GM21619 (cell line): ENCODE results near the gene UBD.

Source experiments
- ATAC-seq: cut with Tn5 transposase; IDR thresholded peaks from one replicate; pipeline ENCODE4 v1.9.1; 2021; ENCODE audit not compliant: unreplicated experiment

Gene UBD

GRCh38 chr6:29524044-29524443 lies 35.5 kb downstream of the UBD start:
- no peak for ATAC-seq

DNA sequence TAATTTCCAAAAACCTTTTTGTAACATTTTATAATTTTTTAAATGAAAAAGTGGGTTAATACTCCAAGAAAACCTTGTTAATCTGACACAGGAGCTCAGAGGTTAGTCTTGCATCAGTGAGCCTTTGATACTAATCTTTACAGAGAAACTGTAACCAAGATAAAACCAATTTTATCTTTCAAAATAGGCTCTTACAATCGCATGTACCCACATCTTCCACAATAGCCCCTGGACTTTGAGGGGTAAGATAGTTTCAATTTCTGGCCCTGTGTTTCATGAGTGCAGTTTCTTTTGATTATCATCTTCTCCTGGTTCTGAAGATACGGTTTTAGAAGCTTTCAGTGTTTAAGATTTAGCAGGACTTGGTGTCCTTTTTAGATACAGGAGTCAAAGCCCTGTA lies 37.3 kb downstream of the UBD start:
- no peak for ATAC-seq

DNA sequence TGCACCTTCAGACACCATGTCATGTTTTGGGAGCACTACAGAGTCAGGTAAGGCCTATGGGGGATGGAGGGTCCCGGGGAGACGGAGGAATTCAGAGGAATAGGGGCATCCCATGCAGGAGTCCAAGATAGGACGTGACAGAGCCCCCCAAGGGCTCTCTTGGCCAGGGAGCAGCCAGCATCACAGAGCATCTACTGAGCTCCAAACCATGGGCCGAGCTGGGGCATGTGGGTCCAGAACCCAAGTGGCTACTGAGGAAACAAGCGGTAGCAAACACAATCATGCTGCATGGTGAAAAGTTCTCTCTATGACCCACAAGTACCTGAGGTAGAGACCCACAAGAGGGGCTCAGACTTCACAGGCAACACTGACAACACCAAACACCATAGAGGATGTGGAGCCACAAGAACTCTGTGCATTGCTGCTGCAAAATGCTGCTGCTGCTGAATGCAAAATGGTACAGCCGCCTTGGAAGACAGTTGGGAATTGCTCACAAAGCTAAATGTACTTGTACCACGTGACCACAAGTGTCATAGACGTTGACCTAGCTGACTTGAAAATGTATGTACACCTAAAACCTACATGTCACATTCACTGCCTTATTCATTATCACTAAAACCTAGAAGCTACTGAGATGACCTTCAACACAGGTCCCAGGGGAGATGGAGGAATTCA lies 38.4 kb downstream of the UBD start:
- ATAC-seq: no peak

DNA sequence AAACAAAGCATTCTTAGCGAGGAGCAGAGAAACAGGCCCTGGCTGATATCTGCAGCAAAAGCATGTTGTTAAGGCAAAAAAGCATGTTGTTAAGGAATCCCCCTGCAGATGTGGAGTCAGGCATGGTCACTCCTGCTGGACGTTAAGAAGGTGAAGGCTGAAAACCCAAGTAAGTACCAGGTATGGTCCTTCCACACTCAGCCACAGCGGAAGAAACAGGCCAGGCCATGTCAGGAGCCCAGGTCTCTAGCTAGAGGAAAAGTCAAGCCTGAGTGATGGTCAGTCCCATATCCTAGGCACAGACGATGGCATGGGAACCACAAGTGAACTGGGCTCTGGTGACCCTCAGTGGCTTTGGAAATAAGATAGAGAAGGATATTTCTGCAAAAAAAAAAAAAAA lies 39.3 kb downstream of the UBD start:
- no peak for ATAC-seq

- no peak for ATAC-seq
Observed at GRCh38 chr6:29519291-29520010, 40.1 kb downstream of the UBD start.

DNA sequence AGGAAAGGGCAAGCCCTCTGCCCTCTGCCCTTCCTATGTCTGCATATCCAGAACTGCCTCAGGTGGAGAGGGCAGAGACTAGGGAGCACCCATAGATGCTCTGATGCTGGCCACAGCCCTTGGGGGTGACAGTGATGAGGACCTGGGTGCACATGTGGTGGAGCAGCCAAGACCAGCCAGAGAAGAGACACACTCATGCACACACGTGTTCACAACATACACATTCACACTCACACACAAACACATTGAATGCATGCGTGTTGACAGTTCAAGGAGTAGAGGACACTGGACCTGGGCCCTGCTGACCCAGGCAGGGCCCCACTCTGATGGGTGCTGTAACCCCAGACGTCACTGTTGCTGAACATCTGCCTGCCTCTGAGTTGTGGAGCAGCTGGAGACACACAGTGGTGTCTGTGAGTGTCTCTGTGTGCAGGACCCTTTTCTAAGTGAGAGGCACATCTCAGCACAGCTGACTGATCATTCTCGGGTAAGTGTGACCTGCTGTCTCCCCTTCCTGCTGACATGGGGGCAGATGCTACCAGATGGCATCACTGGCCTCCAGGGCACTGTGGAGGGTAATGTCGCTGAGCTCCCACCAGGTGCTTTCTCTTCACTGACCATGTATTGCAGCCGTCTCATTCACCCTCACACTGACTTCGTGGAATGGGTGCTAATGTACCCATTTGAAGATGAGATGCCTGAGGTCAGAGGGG lies 41.6 kb downstream of the UBD start:
- no peak for ATAC-seq

DNA sequence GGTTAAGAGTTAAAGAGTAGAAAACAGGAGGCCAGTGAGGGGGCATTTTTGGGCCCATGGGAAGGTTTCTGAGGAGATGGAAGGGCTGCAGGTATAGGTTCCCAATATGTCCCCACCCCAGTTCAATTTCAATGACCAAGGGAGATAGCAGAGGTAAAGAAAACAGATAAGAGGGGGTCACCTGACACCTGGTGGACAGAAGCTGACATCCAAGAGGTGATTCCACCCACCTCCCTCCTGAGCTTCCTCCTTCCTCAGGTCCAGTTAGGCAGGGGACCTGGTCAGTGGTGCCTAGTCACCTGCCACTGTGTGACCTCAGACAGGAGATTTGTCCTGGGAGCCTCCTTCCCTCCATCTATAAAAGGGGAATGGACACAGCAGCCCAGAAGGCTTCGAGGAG lies 42.3 kb downstream of the UBD start:
- ATAC-seq: no peak

GRCh38 chr6:29516108-29516507 lies 43.4 kb downstream of the UBD start:
- ATAC-seq: no peak

DNA sequence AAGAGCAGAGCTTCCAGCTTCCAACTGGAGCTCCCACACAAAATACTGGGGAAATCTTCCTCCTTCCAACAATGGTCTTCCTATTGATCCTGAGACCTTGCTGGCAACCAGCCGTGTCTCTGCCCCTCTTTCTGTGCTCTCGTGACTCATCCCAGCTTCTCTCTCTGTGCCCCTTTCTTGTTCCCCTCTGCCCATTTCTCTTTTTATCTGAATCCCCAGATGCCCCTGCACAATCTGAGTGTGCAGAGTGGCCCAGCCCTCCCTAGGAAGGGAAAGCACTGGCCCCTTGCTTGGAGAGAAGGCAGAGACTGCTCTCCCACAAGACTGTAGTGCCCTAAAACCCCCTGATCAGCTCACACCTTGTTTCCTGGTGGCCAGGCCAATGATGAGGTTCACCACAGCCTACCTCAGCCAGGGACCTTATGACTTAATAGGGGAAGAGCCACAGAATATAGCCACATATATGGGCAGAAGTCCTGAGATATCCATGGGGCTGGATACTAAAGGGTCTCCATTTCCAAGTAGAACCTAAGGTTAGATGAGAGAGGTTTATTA lies 48.7 kb downstream of the UBD start:
- ATAC-seq: no peak

GRCh38 chr6:29510202-29510601 lies 49.3 kb downstream of the UBD start:
- no peak for ATAC-seq

DNA sequence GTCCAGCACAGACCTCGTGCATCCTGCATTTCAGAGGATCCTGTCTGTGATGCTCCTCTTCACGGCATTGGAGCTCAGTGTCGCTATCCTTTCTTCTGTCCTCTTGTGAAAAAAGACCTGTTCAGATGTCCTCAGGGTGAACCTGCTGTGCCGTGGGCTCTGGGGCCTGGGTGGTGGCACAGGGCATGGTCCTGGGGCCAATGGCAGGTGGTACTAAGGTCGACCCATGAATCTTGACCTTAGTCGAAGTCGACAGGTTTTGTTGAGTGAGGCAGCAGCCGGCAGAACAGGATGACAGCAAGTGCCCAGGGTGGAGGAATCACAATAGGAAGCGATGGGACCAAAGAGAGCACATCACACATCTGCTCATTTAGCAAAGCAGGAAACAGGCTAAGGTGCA lies 49.8 kb downstream of the UBD start:
- no peak for ATAC-seq

- ATAC-seq: peak; percentile 65
Observed at GRCh38 chr6:29509239-29509638, 50.3 kb downstream of the UBD start.

- ATAC-seq: no peak
Observed at GRCh38 chr6:29507319-29507718, 52.2 kb downstream of the UBD start.

DNA sequence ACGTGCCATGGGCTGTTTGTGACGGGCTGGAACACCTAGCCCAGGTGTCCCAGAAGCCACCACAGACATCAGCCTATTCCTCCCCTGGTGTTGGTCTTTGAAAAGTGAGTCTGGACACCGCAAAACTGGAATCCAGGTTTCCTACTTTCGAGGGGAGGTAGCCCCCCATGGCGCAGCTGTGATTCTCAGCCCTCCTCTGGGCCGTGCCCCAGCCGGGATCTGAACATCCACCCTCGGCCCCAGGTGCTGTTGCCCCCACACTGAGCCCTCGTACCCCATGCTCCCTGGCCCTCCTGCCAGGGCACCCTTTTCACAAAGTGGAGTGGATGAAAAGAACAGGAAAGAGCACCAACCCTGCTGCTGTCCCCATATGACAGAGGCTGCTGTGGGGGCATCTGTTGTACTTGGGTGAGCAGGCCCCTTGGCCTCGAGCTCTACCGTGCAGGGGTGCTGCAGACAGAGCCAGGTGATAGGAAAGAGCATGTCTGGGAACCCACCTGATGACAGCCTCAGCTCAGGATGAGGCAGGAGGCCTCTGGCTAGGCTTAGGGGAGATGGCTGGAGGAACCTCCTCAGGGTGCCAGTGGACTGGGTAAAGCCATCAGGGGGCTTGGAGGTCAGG lies 53.0 kb downstream of the UBD start:
- ATAC-seq: no peak

GRCh38 chr6:29505808-29506207 lies 53.7 kb downstream of the UBD start:
- ATAC-seq: no peak
